ENCODE results near the gene GXYLT2. TPM values are rescaled to one million over a fixed set of nuclear protein-coding genes. Genes with fewer than 3 reads are reported as not detected.

Gene GXYLT2
- total and polyA plus RNA-seq, 2 of the 13 experiments (the other 11 are each of a cell fraction or from before 2014, with no cell fraction given), result 4.3 to 6.9 TPM

- TF ChIP-seq, protein P1, sequence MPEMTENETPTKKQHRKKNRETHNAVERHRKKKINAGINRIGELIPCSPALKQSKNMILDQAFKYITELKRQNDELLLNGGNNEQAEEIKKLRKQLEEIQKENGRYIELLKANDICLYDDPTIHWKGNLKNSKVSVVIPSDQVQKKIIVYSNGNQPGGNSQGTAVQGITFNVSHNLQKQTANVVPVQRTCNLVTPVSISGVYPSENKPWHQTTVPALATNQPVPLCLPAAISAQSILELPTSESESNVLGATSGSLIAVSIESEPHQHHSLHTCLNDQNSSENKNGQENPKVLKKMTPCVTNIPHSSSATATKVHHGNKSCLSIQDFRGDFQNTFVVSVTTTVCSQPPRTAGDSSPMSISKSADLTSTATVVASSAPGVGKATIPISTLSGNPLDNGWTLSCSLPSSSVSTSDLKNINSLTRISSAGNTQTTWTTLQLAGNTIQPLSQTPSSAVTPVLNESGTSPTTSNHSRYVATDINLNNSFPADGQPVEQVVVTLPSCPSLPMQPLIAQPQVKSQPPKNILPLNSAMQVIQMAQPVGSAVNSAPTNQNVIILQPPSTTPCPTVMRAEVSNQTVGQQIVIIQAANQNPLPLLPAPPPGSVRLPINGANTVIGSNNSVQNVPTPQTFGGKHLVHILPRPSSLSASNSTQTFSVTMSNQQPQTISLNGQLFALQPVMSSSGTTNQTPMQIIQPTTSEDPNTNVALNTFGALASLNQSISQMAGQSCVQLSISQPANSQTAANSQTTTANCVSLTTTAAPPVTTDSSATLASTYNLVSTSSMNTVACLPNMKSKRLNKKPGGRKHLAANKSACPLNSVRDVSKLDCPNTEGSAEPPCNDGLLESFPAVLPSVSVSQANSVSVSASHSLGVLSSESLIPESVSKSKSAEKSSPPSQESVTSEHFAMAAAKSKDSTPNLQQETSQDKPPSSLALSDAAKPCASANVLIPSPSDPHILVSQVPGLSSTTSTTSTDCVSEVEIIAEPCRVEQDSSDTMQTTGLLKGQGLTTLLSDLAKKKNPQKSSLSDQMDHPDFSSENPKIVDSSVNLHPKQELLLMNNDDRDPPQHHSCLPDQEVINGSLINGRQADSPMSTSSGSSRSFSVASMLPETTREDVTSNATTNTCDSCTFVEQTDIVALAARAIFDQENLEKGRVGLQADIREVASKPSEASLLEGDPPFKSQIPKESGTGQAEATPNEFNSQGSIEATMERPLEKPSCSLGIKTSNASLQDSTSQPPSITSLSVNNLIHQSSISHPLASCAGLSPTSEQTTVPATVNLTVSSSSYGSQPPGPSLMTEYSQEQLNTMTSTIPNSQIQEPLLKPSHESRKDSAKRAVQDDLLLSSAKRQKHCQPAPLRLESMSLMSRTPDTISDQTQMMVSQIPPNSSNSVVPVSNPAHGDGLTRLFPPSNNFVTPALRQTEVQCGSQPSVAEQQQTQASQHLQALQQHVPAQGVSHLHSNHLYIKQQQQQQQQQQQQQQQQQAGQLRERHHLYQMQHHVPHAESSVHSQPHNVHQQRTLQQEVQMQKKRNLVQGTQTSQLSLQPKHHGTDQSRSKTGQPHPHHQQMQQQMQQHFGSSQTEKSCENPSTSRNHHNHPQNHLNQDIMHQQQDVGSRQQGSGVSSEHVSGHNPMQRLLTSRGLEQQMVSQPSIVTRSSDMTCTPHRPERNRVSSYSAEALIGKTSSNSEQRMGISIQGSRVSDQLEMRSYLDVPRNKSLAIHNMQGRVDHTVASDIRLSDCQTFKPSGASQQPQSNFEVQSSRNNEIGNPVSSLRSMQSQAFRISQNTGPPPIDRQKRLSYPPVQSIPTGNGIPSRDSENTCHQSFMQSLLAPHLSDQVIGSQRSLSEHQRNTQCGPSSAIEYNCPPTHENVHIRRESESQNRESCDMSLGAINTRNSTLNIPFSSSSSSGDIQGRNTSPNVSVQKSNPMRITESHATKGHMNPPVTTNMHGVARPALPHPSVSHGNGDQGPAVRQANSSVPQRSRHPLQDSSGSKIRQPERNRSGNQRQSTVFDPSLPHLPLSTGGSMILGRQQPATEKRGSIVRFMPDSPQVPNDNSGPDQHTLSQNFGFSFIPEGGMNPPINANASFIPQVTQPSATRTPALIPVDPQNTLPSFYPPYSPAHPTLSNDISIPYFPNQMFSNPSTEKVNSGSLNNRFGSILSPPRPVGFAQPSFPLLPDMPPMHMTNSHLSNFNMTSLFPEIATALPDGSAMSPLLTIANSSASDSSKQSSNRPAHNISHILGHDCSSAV (CRISPR knock-in tag; IDR thresholded peaks at IDR 0.05; ENCODE audit: borderline replicate concordance), result no peak
- no peak for TF ChIP-seq BRD4 (CRISPR knock-in tag; IDR thresholded peaks at IDR 0.05)
Observed at GRCh38 chr3:72844436-72844993, 43.3 kb upstream of the GXYLT2 start (continued).

DNA sequence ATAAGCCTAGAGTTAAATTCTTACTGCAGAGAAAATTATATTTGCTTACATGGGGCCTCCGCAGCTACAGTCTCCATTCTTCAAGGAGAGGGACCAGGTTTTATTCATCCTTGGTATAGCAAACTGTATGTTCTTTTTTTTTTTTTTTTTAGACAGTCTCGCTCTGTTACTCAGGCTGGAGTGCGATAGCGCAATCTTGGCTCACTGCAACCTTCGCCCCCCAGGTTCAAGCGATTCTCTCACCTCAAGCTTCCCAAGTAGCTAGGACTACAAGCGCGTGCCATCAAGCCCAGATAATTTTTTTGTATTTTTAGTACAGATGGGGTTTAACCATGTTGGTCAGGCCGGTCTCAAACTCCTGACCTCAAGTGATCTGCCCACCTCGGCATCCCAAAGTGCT is 41.7 kb upstream of the GXYLT2 start:
- Histone ChIP-seq H3K4me3 (replicated peaks in 1 of 3; ENCODE audit: insufficient read depth in 1 of 3, low read depth in 2 of 3, low read length in 3 of 3) (no peak overlapping the region), H3K36me3 (replicated peaks in 1 of 2; ENCODE audit: control insufficient read depth in 1 of 2, insufficient read depth in 2 of 2, low read length in 2 of 2) (peaks cover 0 to 10% of the 10 kb centered on the region in 2 experiments; a peak in 1 of 5 replicates), H3K4me1 (ENCODE audit: insufficient read depth, low read length) (peaks cover 39% of the 10 kb centered on the region), H3K9me3 (ENCODE audit: low read length) (no peaks in the 10 kb centered on the region), H3K9ac (ENCODE audit: insufficient read depth, low read depth, low read length) (no peak overlapping the region), H4K20me1 (ENCODE audit: insufficient read depth, low read length) (no peaks in the 10 kb centered on the region), H3K4me2 (ENCODE audit: low read depth, low read length) (peak overlapping the region; percentile 96; the same call in 1 of the 2 replicates), H3K27ac (ENCODE audit: extremely low read length, insufficient read depth, low read length) (no peak overlapping the region), H3K79me2 (ENCODE audit: insufficient read depth, low read length) (peaks cover 29% of the 10 kb centered on the region), H3K27me3 (ENCODE audit: control insufficient read depth in 1 of 2, insufficient read depth in 2 of 2, low read length in 2 of 2) (no peaks in the 10 kb centered on the region; a peak in 1 of 5 replicates), H2AFZ (ENCODE audit: low read length) (no peak overlapping the region)
- no TSS peak for BruUV-seq (replicated peaks)
- FAIRE-seq, result no peak
- ATAC-seq, result no peak
- TF ChIP-seq ATRX (CRISPR knock-in tag; IDR thresholded peaks at IDR 0.05; ENCODE audit: borderline replicate concordance) (no peak), RNF2 (conservative IDR thresholded peaks at IDR 0.05; ENCODE audit: low read depth) (no peak), ZFY (CRISPR knock-in tag; IDR thresholded peaks at IDR 0.05) (no peak)
- no peak for DNase-seq (ENCODE audit: low spot score)
- intact Hi-C loops (cut with micrococcal nuclease; ENCODE audit: unreplicated experiment), result loop anchor here (5.0 kb wide), 1 partner anchor 41 kb away; the partner anchor contains the start of gene GXYLT2
- CTCF ChIA-PET (ENCODE audit: low intra/inter-chr PET ratio, low total read pairs), result no interaction called here
- in situ Hi-C loops (cut with HindIII; ENCODE audit: extremely low pct_ligation_motif_present, low pct_unique_long_range_greater_than_20kb), result loop anchor here (10.0 kb wide), 1 partner anchor 239 kb away; no protein-coding TSS in a partner anchor
- 93% methylated on average over 10 of the region's 10 CpGs for WGBS (ENCODE audit: low lambda C conversion rate)
- POLR2A ChIA-PET, result no interaction called here

All from HepG2 (cell line).